AG09309 (cell line): ENCODE data around the gene BHLHE23.

Experiments
- DNase-seq: peaks from one replicate; pipeline ENCODE4 v3.0.0-alpha.2; 2010; ENCODE audit warnings: low read depth
- H3K4me3 ChIP-seq: 2 replicates; pipeline ENCODE4 v1.5.1; 2011; ENCODE audit warnings: mild to moderate bottlenecking, low read depth, low read length, moderate library complexity; ENCODE audit not compliant: control insufficient read depth
- CTCF ChIP-seq: IDR thresholded peaks from 2 replicates; pipeline ENCODE4 v1.5.1; 2011; ENCODE audit warnings: mild to moderate bottlenecking, low read depth, low read length, inconsistent platforms; ENCODE audit not compliant: insufficient read depth, control insufficient read depth; ENCODE audit errors: missing control alignments

The BHLHE23 gene

GRCh38 chr20:63044605-63045004 is 37.8 kb upstream of the BHLHE23 start:
- TF ChIP-seq CTCF, result no peak
- H3K4me3 ChIP-seq, result no peak overlapping the region
- no peak for DNase-seq

GRCh38 chr20:63044204-63044600 is 37.4 kb upstream of the BHLHE23 start:
- TF ChIP-seq CTCF, result no peak
- no peak for DNase-seq
- no peak overlapping the region for H3K4me3 ChIP-seq

- DNase-seq, result no peak
- TF ChIP-seq CTCF, result no peak
- no peak overlapping the region for H3K4me3 ChIP-seq
Measured at GRCh38 chr20:63043348-63044203, 36.8 kb upstream of the BHLHE23 start.

GRCh38 chr20:63042448-63043071 is 35.8 kb upstream of the BHLHE23 start:
- DNase-seq, result no peak
- no peak for TF ChIP-seq CTCF
- H3K4me3 ChIP-seq, result no peak overlapping the region

- TF ChIP-seq CTCF, result no peak
- H3K4me3 ChIP-seq, result no peak overlapping the region
- no peak for DNase-seq
Measured at GRCh38 chr20:63041776-63042175, 35.0 kb upstream of the BHLHE23 start.

GRCh38 chr20:63037669-63038268 is 31.0 kb upstream of the BHLHE23 start:
- DNase-seq, result no peak
- no peak for TF ChIP-seq CTCF
- no peak overlapping the region for H3K4me3 ChIP-seq
